NB4 (cell line): ENCODE measurements around the gene CLCF1.

Source experiments
- MYC ChIP-seq: IDR thresholded peaks from 2 replicates; pipeline ENCODE4 v1.6.1; 2011; ENCODE audit warnings: low read depth, low read length
- POLR2A ChIP-seq: IDR thresholded peaks from 2 replicates; pipeline ENCODE4 v1.6.1; 2011; ENCODE audit warnings: mild to moderate bottlenecking; ENCODE audit not compliant: insufficient read length; ENCODE audit errors: extremely low read depth
- TF ChIP-seq, protein P1 (sequence below): IDR thresholded peaks from 2 replicates; pipeline ENCODE4 v1.6.1; 2011; ENCODE audit warnings: low read depth, low read length
- TF ChIP-seq, protein P2 (sequence below): IDR thresholded peaks from one replicate; pipeline ENCODE4 v1.5.1; 2012; ENCODE audit warnings: low read depth, low read length

DNA sequence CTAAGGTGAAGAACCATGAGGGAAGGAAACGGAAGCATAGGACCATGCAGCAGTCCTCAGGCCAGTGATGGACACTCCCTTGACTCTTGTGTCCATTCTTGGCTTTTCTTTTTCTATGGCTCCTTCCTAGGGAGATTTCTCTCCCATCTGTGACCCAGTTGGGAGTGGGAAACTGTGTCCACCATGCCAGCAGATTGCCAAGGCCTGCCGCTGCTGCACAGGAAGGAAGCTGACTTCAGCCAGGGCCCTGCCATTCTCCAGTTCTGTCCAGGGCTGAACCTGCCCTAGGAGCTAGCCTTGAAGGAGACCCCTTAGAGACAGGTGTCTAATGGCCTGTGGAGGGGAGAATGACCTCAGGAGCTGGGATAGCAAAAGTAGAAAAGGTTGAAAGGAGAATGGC is 52.7 kb downstream of the CLCF1 start:
- TF ChIP-seq, protein P1, sequence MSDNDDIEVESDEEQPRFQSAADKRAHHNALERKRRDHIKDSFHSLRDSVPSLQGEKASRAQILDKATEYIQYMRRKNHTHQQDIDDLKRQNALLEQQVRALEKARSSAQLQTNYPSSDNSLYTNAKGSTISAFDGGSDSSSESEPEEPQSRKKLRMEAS = no peak
- TF ChIP-seq, protein P2, sequence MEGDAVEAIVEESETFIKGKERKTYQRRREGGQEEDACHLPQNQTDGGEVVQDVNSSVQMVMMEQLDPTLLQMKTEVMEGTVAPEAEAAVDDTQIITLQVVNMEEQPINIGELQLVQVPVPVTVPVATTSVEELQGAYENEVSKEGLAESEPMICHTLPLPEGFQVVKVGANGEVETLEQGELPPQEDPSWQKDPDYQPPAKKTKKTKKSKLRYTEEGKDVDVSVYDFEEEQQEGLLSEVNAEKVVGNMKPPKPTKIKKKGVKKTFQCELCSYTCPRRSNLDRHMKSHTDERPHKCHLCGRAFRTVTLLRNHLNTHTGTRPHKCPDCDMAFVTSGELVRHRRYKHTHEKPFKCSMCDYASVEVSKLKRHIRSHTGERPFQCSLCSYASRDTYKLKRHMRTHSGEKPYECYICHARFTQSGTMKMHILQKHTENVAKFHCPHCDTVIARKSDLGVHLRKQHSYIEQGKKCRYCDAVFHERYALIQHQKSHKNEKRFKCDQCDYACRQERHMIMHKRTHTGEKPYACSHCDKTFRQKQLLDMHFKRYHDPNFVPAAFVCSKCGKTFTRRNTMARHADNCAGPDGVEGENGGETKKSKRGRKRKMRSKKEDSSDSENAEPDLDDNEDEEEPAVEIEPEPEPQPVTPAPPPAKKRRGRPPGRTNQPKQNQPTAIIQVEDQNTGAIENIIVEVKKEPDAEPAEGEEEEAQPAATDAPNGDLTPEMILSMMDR = no peak
- TF ChIP-seq POLR2A (no peak), MYC (no peak)
